K562 (cell line): ENCODE measurements around the gene AIG1. TPM values are rescaled to one million over a fixed set of nuclear protein-coding genes. Genes with fewer than 3 reads are reported as not detected.
A peak's percentile ranks its signal among the peaks of the same experiment; 100 is the strongest.

ENCODE experiments used
- BACH1 ChIP-seq: fragments of 200-800 bp; sonication (Bioruptor generic); IDR thresholded peaks from 2 replicates; pipeline ENCODE4 v1.6.1; 2016; ENCODE audit warnings: missing genetic modification characterization, missing compliant biosample characterization
- EWSR1 ChIP-seq: fragments of 450-650 bp; IDR thresholded peaks from 2 replicates; pipeline ENCODE4 v1.6.1; 2018; ENCODE audit warnings: borderline replicate concordance, mild to moderate bottlenecking, low read depth, moderate library complexity; ENCODE audit not compliant: partially characterized antibody
- HNRNPUL1 ChIP-seq: fragments of 200-400 bp; formaldehyde crosslinking; IDR thresholded peaks from 2 replicates; pipeline ENCODE4 v1.6.1; 2017; ENCODE audit warnings: low read length
- KLF13 ChIP-seq: fragments of 450-650 bp; IDR thresholded peaks from 2 replicates; pipeline ENCODE4 v1.6.1; 2016; ENCODE audit warnings: missing genetic modification characterization, low read depth, mild to moderate bottlenecking, missing compliant biosample characterization, moderate library complexity, borderline replicate concordance
- MECOM ChIP-seq: fragments of 250-450 bp; sonication (Bioruptor Pico); IDR thresholded peaks from 2 replicates; pipeline ENCODE4 v1.8.0; 2022; ENCODE audit warnings: inconsistent platforms
- NFE2 ChIP-seq: IDR thresholded peaks from 2 replicates; pipeline ENCODE4 v1.6.1; 2014; ENCODE audit warnings: antibody characterized with exemption, low read depth
- NFRKB ChIP-seq: fragments of 450-650 bp; IDR thresholded peaks from 2 replicates; pipeline ENCODE4 v1.6.1; 2016; ENCODE audit warnings: low read depth
- PML ChIP-seq: IDR thresholded peaks from 2 replicates; pipeline ENCODE4 v1.6.1; 2012; ENCODE audit warnings: low read length, inconsistent platforms
- POLR2B ChIP-seq: fragments of 450-650 bp; IDR thresholded peaks from 2 replicates; pipeline ENCODE4 v1.6.1; 2018; ENCODE audit warnings: low read depth; ENCODE audit not compliant: partially characterized antibody
- RBM15 ChIP-seq: fragments of 200-400 bp; formaldehyde crosslinking; IDR thresholded peaks from 2 replicates; pipeline ENCODE4 v1.6.1; 2018; ENCODE audit warnings: mild to moderate bottlenecking, low read length, moderate library complexity; ENCODE audit not compliant: insufficient read depth
- STAT5B ChIP-seq: fragments of 250-450 bp; sonication (Bioruptor Pico); IDR thresholded peaks from 2 replicates; pipeline ENCODE4 v1.8.0; 2021; ENCODE audit warnings: mild to moderate bottlenecking, inconsistent platforms
- U2AF2 ChIP-seq: fragments of 200-400 bp; formaldehyde crosslinking; optimal IDR thresholded peaks from 2 replicates; pipeline ENCODE3; 2017; ENCODE audit warnings: low read depth, mild to moderate bottlenecking, low read length
- ZNF133 ChIP-seq: fragments of 250-450 bp; sonication (Bioruptor Pico); IDR thresholded peaks from 2 replicates; pipeline ENCODE4 v1.4.0; 2020; ENCODE audit warnings: mild to moderate bottlenecking
- ZNF165 ChIP-seq: fragments of 250-450 bp; sonication (Bioruptor Pico); IDR thresholded peaks from 2 replicates; pipeline ENCODE4 v1.4.0; 2020; ENCODE audit warnings: borderline replicate concordance
- ZNF507 ChIP-seq: conservative IDR thresholded peaks from 2 replicates; pipeline ENCODE4 v1.6.1; 2017; ENCODE audit warnings: missing genetic modification characterization, missing compliant biosample characterization
- ZNF584 ChIP-seq: fragments of 200-800 bp; sonication (Bioruptor generic); IDR thresholded peaks from 2 replicates; pipeline ENCODE4 v1.6.1; 2016; ENCODE audit warnings: low read depth, mild to moderate bottlenecking, missing genetic modification characterization, missing compliant biosample characterization
- ZNF668 ChIP-seq: fragments of 250-450 bp; sonication (Bioruptor Pico); IDR thresholded peaks from 2 replicates; pipeline ENCODE4 v1.8.0; 2022; ENCODE audit warnings: mild to moderate bottlenecking, inconsistent platforms
- polyA plus RNA-seq, 8 experiments: library from polyadenylated mRNA; depleted of rRNA in 4 of 8; stranded (reverse) in 5 of 8; unstranded in 3 of 8; fragments of >200 nt; fragmentation: Nextera tagmentation in 2 of 8; fragmentation: Illumina TruSeq in 1 of 8; extraction: Ambion mirVana in 2 of 8; extraction: Trizol in 1 of 8; gene quantifications; 2 replicates each; pipeline versions ENCODE4 v1.2.1 to v1.2.3, GENCODE V29; 2011 to 2014; ENCODE audit warnings: inconsistent platforms in 1 of 8, missing spikeins in 1 of 8
- total RNA-seq, 7 experiments: library from RNA; depleted of rRNA in 6 of 7; stranded (reverse); fragments of >200 nt in 6 of 7; fragmentation: Illumina TruSeq in 2 of 7; extraction: Trizol in 2 of 7; gene quantifications; 2 replicates each; pipeline versions ENCODE4 v1.2.1 to v1.2.3, GENCODE V29; 2011 to 2021; ENCODE audit warnings: low replicate concordance in 1 of 7
- TF ChIP-seq, protein P1 (sequence below): fragments of 450-650 bp; IDR thresholded peaks from 2 replicates; pipeline ENCODE4 v1.6.1; 2017; ENCODE audit warnings: antibody characterized with exemption, mild to moderate bottlenecking
- TF ChIP-seq, protein P2 (sequence below): fragments of 450-650 bp; IDR thresholded peaks from 2 replicates; pipeline ENCODE4 v1.6.1; 2016
- TF ChIP-seq, protein P3 (sequence below), 3 experiments: fragments of 200-800 bp in 1 of 3; fragments of 250-450 bp in 1 of 3; fragments of 450-650 bp in 1 of 3; sonication (Bioruptor Pico) in 1 of 3; sonication (Bioruptor generic) in 1 of 3; formaldehyde crosslinking in 1 of 3; IDR thresholded peaks; 2 replicates each; pipeline versions ENCODE4 v1.6.1 to v1.8.0; 2016 to 2022; ENCODE audit warnings: mild to moderate bottlenecking in 2 of 3, missing genetic modification characterization in 2 of 3, missing compliant biosample characterization in 1 of 3, moderate library complexity in 1 of 3

Gene AIG1
- total and polyA plus RNA-seq, 9 of the 15 experiments (the other 6 are each of a cell fraction or from before 2014, with no cell fraction given), result 74.8 to 333 (median 127) TPM

DNA sequence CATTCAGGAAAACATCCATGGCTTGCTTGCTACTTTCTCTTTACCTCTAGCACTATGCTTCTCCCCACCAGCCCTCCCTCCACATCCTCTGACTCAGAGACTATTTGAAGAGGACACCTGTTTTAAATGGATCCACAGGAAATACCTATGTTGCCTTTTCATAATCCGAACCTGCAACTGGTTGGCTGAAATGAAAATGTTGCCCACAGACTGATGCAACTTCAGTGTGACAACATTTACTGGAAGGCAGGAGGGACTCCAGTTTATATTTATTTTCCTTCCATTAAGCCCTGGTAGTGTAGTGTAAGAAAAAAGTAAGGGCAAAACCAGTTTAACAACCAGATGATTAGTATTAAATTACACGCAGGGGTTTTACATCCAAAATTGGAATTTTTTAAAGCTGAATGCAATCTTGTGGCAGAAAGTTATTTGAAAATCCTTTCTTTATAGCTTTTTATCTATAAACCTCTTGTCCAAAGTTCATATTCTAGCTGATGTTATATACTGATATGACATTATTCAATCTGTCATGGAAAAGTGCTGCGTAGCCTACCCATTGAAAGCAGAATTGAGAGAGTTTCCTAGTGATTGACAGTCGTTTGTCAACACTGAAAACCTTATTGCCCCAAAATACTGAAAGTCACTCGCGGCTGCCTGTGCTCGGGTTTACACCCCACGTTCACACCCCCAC is 881 bp upstream of the AIG1 start (continued):
- TF ChIP-seq, protein P1, sequence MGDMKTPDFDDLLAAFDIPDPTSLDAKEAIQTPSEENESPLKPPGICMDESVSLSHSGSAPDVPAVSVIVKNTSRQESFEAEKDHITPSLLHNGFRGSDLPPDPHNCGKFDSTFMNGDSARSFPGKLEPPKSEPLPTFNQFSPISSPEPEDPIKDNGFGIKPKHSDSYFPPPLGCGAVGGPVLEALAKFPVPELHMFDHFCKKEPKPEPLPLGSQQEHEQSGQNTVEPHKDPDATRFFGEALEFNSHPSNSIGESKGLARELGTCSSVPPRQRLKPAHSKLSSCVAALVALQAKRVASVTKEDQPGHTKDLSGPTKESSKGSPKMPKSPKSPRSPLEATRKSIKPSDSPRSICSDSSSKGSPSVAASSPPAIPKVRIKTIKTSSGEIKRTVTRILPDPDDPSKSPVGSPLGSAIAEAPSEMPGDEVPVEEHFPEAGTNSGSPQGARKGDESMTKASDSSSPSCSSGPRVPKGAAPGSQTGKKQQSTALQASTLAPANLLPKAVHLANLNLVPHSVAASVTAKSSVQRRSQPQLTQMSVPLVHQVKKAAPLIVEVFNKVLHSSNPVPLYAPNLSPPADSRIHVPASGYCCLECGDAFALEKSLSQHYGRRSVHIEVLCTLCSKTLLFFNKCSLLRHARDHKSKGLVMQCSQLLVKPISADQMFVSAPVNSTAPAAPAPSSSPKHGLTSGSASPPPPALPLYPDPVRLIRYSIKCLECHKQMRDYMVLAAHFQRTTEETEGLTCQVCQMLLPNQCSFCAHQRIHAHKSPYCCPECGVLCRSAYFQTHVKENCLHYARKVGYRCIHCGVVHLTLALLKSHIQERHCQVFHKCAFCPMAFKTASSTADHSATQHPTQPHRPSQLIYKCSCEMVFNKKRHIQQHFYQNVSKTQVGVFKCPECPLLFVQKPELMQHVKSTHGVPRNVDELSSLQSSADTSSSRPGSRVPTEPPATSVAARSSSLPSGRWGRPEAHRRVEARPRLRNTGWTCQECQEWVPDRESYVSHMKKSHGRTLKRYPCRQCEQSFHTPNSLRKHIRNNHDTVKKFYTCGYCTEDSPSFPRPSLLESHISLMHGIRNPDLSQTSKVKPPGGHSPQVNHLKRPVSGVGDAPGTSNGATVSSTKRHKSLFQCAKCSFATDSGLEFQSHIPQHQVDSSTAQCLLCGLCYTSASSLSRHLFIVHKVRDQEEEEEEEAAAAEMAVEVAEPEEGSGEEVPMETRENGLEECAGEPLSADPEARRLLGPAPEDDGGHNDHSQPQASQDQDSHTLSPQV, result 0 out of 2 replicates have a peak, but pooled peaks have one; percentile 10
- TF ChIP-seq, protein P2, sequence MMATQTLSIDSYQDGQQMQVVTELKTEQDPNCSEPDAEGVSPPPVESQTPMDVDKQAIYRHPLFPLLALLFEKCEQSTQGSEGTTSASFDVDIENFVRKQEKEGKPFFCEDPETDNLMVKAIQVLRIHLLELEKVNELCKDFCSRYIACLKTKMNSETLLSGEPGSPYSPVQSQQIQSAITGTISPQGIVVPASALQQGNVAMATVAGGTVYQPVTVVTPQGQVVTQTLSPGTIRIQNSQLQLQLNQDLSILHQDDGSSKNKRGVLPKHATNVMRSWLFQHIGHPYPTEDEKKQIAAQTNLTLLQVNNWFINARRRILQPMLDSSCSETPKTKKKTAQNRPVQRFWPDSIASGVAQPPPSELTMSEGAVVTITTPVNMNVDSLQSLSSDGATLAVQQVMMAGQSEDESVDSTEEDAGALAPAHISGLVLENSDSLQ, result peak; percentile 95
- TF ChIP-seq KLF13 (tag), result 0 out of 2 replicates have a peak, but pooled peaks have one; percentile 19
- no peak for TF ChIP-seq EWSR1
- TF ChIP-seq, protein P3, sequence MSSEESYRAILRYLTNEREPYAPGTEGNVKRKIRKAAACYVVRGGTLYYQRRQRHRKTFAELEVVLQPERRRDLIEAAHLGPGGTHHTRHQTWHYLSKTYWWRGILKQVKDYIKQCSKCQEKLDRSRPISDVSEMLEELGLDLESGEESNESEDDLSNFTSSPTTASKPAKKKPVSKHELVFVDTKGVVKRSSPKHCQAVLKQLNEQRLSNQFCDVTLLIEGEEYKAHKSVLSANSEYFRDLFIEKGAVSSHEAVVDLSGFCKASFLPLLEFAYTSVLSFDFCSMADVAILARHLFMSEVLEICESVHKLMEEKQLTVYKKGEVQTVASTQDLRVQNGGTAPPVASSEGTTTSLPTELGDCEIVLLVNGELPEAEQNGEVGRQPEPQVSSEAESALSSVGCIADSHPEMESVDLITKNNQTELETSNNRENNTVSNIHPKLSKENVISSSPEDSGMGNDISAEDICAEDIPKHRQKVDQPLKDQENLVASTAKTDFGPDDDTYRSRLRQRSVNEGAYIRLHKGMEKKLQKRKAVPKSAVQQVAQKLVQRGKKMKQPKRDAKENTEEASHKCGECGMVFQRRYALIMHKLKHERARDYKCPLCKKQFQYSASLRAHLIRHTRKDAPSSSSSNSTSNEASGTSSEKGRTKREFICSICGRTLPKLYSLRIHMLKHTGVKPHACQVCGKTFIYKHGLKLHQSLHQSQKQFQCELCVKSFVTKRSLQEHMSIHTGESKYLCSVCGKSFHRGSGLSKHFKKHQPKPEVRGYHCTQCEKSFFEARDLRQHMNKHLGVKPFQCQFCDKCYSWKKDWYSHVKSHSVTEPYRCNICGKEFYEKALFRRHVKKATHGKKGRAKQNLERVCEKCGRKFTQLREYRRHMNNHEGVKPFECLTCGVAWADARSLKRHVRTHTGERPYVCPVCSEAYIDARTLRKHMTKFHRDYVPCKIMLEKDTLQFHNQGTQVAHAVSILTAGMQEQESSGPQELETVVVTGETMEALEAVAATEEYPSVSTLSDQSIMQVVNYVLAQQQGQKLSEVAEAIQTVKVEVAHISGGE (CRISPR knock-in tag; IDR thresholded peaks at IDR 0.05), result no peak
- no peak for TF ChIP-seq STAT5B (CRISPR knock-in tag)
- 0 out of 2 replicates have a peak, but pooled peaks have one; percentile 15 for TF ChIP-seq BACH1 (tag)
- peak; percentile 61; the same call in 1 of the 2 replicates for TF ChIP-seq ZNF584 (CRISPR knock-in tag)
- TF ChIP-seq NFE2, result peak; percentile 6; the same call in 1 of the 2 replicates
- TF ChIP-seq NFRKB, result peak; percentile 43; the same call in 1 of the 2 replicates
- TF ChIP-seq ZNF165 (CRISPR knock-in tag), result no peak
- no peak for TF ChIP-seq U2AF2
- no peak for TF ChIP-seq RBM15
- peak; percentile 20 for TF ChIP-seq POLR2B
- TF ChIP-seq ZNF507 (tag), result no peak
- no peak for TF ChIP-seq PML
- TF ChIP-seq ZNF668, result no peak
- TF ChIP-seq HNRNPUL1, result no peak
- no peak for TF ChIP-seq ZNF133
- 0 out of 2 replicates have a peak, but pooled peaks have one; percentile 9 for TF ChIP-seq MECOM (CRISPR knock-in tag)
